Measurements from ENCODE around the gene TCF25. TPM values are rescaled to one million over a fixed set of nuclear protein-coding genes. Genes with fewer than 3 reads are reported as not detected.
A peak's percentile ranks its signal among the peaks of the same experiment; 100 is the strongest.

The TCF25 gene
- total RNA-seq, 4 donors from 2014 or later, result 132 to 197 (median 147) TPM

- H3K4me3 ChIP-seq (ENCODE audit: low read depth, poor library complexity, severe bottlenecking), result peak within 1 kb of the TSS; percentile 27
- intact Hi-C loops (cut with DNase I; ENCODE audit: low total_unique reads), result no loop called here
- DNase-seq (ENCODE audit: low spot score in 2 of 2), result no peak
- TF ChIP-seq POLR2A (IDR thresholded peaks at IDR 0.05) (no peak), CTCF (IDR thresholded peaks at IDR 0.05) (no peak)
- WGBS, 2 donors, result 1% methylated on average over 22 to 66 of the region's 88 CpGs
Measured at GRCh38 chr16:89922884-89923639, 49.7 kb downstream of the TCF25 start, which contains the start of gene TUBB3. TSS of gene TUBB3 (plus strand) at chr16:89923342. CDS start at chr16:89923402, 60 bp downstream.

GRCh38 chr16:89923640-89924296 lies 50.4 kb downstream of the TCF25 start:
- H3K4me3 ChIP-seq (ENCODE audit: low read depth, poor library complexity, severe bottlenecking), result no peak overlapping the region
- 1 to 4% methylated on average over 15 to 34 of the region's 41 CpGs for WGBS, 2 donors
- intact Hi-C loops (cut with DNase I; ENCODE audit: low total_unique reads), result no loop called here
- TF ChIP-seq POLR2A (IDR thresholded peaks at IDR 0.05) (no peak), CTCF (IDR thresholded peaks at IDR 0.05) (no peak)
- no peak for DNase-seq (ENCODE audit: low spot score in 2 of 2)

GRCh38 chr16:89924297-89924924 lies 51.0 kb downstream of the TCF25 start:
- TF ChIP-seq CTCF (IDR thresholded peaks at IDR 0.05) (no peak), POLR2A (IDR thresholded peaks at IDR 0.05) (no peak)
- DNase-seq (ENCODE audit: low spot score in 2 of 2), result no peak

GRCh38 chr16:89924925-89925307 lies 51.5 kb downstream of the TCF25 start:
- H3K4me3 ChIP-seq (ENCODE audit: low read depth, poor library complexity, severe bottlenecking), result no peak overlapping the region
- intact Hi-C loops (cut with DNase I; ENCODE audit: low total_unique reads), result no loop called here
- no peak for DNase-seq (ENCODE audit: low spot score in 2 of 2)
- TF ChIP-seq POLR2A (IDR thresholded peaks at IDR 0.05) (no peak), CTCF (IDR thresholded peaks at IDR 0.05) (no peak)
- 26 to 29% methylated on average over 4 of the region's 4 CpGs for WGBS, 2 donors

More at GRCh38 chr16:89924297-89924924, 51.0 kb downstream of the TCF25 start:
- no peak overlapping the region for H3K4me3 ChIP-seq (ENCODE audit: low read depth, poor library complexity, severe bottlenecking)
- intact Hi-C loops (cut with DNase I; ENCODE audit: low total_unique reads), result no loop called here
- 4 to 6% methylated on average over 8 to 9 of the region's 14 CpGs for WGBS, 2 donors

GRCh38 chr16:89925596-89926079 lies 52.2 kb downstream of the TCF25 start:
- intact Hi-C loops (cut with DNase I; ENCODE audit: low total_unique reads), result no loop called here
- no peak for DNase-seq (ENCODE audit: low spot score in 2 of 2)
- no peak overlapping the region for H3K4me3 ChIP-seq (ENCODE audit: low read depth, poor library complexity, severe bottlenecking)
- TF ChIP-seq CTCF (IDR thresholded peaks at IDR 0.05), result no peak
- TF ChIP-seq POLR2A (IDR thresholded peaks at IDR 0.05), result no peak
- WGBS, 2 donors, result 0 to 1% methylated on average over 19 to 30 of the region's 42 CpGs
